SKM-1 (cell line): ENCODE results near the gene BCL2L15.

Experiments
- DNase-seq: peaks from one replicate; lab custom pipeline; 2025; ENCODE audit not compliant: unreplicated experiment; lab: John Stamatoyannopoulos, UW

BCL2L15 gene

GRCh38 chr1:113912594-113913311, 25.4 kb upstream of the BCL2L15 start:
- no peak for DNase-seq

DNA sequence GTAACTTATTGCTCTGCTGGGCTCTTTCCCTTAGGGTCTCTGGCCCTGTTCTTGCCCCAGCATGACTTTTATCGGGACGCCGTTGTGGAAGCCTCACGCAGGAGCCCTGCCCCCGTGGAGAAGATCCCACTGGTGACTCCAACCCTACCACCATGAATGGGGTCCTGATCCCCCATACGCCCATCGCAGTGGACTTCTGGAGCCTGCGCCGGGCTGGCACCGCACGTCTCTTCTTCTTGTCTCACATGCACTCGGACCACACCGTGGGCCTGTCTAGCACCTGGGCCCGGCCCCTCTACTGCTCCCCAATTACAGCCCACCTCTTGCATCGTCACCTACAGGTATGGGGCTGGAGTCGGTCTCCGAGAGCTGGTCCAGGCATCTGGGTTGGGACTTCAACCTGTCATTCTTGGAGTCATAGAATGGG, 18.1 kb upstream of the BCL2L15 start:
- no peak for DNase-seq

DNA sequence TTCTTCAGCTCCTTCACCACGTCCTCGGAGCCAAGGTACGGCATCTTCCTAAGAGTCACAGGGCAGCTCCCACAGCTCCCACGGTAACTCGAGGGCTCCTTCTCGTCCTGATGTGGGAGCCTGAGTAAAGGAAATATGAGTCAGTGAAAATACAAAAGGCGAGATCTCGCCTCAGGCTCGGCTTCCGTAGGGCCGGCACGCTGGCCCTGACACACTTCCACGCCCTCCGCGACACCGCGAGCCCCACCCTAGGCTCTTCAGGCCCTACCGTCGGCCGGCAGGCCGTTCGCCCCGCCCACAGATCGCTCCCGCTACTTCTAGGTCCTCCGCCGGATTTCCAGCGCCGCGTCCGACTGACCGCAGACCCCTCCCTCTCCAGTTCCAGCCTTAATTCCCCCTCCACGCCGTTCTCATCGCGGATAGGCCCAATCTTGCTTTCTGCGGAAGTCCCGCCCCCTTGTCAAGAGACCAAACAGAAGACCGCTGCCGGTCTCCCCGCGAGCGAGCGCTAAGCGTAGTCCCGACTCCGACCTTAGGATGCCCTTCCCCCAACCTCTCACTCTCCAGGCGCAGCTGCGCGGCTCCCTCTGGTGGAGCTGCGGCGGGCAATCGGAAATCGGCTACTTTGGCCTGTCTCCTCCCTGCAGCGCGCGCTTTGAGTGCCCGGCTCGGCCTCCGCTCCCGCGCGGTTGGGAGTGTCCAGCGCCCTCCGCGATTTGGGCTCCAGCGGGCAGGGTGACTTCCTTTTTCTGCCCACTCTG, 17.5 kb upstream of the BCL2L15 start, which contains the start of the genes AP4B1 and DCLRE1B:
AP4B1 (minus strand) TSS at position 126 of the 761 bp plus-strand sequence; CDS start at position 44, 82 bp downstream.
DCLRE1B (plus strand) TSS at position 653 of the 761 bp plus-strand sequence. CDS start 261 bp downstream, outside the sequence.
- DNase-seq = peak; percentile 99

GRCh38 chr1:113904293-113904673, 16.9 kb upstream of the BCL2L15 start:
- DNase-seq = no peak

GRCh38 chr1:113903501-113904292, 16.3 kb upstream of the BCL2L15 start:
- DNase-seq = no peak

GRCh38 chr1:113901191-113901590, 13.8 kb upstream of the BCL2L15 start:
- DNase-seq = no peak

GRCh38 chr1:113899111-113899510, 11.7 kb upstream of the BCL2L15 start:
- DNase-seq = no peak

DNA sequence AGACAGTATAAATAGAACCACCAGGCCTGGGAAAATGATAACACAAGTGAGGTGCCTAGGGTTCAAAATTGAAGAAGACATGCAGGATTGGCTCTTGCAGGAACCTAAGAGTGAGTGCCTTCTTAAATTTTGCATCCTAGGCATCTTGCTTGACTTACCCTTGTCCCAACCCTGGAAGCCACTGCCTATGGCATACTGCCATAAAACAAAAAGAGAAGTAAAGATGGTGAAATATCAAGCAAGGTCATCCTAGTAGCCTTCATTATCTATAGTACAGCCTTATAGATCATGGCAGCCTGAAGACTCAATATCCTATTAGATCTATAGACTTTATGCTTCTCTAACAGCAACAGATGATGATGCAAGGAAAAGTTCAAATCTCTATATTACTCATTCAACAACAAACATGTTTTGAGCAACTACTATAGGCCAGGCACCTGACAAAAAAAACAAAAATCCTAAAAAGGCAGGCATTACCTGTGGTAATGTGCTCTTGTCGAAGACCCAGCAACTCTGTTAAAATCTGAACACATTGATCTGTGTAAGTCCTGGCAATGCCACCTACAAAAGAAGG, 10.9 kb upstream of the BCL2L15 start:
- no peak for DNase-seq

GRCh38 chr1:113895961-113896360, 8.6 kb upstream of the BCL2L15 start:
- no peak for DNase-seq

GRCh38 chr1:113895098-113895497, 7.7 kb upstream of the BCL2L15 start:
- no peak for DNase-seq

GRCh38 chr1:113893267-113893666, 5.9 kb upstream of the BCL2L15 start:
- no peak for DNase-seq

GRCh38 chr1:113891631-113892220, 4.3 kb upstream of the BCL2L15 start:
- no peak for DNase-seq

GRCh38 chr1:113890816-113891215, 3.4 kb upstream of the BCL2L15 start:
- no peak for DNase-seq

- DNase-seq = no peak
These were observed 672 bp downstream of the BCL2L15 start for GRCh38 chr1:113886417-113887401.

DNA sequence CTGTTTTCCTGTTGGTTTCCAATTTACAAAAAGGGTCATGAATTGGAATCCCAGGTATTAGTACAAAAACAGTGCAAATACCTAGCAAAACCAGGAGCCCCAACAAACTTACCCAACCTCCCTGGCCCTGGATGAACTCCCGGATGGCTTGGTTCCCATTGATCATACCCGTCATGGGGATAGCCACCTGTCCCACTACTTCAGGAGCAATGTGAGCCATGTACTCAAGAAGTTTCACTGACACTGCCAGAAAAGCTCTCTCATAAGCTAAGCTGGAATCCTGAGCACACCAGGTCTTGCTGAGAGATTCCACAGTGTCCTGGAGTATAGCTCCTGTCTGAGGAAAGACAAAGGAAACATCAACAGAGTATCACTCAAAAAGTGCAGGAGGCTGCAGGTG, 5.7 kb downstream of the BCL2L15 start:
- no peak for DNase-seq

GRCh38 chr1:113879739-113880038, 7.7 kb downstream of the BCL2L15 start:
- DNase-seq = no peak

GRCh38 chr1:113876176-113876575, 11.2 kb downstream of the BCL2L15 start:
- DNase-seq = no peak

DNA sequence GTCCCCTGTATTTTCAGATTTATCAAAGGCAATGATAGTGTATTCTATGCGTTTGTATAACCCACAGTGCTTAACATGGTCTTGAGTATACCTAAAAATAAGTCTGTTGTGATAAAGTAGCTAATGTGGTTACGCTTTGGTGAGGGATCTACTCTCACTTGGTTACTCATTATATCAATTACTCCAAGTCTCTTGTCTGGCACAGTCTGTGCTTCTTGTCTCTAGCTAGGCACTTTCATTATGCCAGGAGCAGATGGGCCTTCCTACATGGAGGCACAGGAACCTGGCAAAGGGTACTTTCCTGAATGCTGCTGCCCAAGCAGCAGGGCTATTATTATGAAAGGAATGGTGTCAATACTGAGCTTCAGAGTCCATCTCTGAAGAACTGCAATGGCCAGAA, 11.7 kb downstream of the BCL2L15 start:
- DNase-seq = no peak

DNA sequence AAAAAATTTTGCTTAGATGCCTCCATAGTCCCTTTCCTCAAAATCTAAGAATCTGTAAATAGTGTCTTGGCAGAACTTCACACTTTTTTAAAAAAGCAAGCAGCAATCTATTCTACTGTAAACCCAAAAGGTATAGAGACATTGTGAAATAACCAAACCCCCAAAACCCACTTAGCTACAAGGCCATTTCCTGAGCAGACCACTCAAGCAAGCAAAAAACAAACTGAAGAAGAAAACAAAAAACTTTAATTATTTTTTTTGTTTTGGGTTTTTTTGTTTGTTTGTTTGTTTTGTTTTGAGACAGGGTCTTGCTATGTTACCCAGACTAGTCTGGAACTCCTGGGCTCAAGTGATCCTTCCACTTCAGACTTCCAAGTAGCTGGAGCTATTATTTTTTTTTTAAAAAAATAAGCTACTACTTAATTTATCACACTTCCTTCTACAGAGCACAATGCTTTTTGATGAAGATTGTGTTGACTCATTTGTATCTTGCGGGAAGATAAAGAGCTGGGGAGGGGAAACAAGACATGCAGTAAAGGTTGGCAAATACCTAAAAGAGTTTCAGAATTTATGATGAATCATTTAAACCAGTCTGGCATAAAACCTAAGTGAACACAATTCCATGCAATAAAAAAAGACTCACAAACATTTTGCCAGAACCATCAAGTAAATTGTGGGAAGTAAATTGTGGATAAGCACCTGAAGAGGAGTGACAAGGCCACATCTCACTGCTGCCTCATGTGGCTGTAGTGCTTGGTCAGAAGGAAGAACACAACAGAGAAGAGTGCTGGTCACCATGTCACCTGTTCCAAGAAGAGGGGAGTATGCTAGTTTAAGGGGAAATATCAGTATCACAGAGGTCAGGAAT, 13.1 kb downstream of the BCL2L15 start:
- DNase-seq = no peak
